Measurements from ENCODE around the gene OR4F15. TPM values are rescaled to one million over a fixed set of nuclear protein-coding genes. Genes with fewer than 3 reads are reported as not detected.

OR4F15 gene
- total and polyA plus RNA-seq, 2 of the 8 experiments (the other 6 are each of a cell fraction or from before 2014, with no cell fraction given): not detected

DNA sequence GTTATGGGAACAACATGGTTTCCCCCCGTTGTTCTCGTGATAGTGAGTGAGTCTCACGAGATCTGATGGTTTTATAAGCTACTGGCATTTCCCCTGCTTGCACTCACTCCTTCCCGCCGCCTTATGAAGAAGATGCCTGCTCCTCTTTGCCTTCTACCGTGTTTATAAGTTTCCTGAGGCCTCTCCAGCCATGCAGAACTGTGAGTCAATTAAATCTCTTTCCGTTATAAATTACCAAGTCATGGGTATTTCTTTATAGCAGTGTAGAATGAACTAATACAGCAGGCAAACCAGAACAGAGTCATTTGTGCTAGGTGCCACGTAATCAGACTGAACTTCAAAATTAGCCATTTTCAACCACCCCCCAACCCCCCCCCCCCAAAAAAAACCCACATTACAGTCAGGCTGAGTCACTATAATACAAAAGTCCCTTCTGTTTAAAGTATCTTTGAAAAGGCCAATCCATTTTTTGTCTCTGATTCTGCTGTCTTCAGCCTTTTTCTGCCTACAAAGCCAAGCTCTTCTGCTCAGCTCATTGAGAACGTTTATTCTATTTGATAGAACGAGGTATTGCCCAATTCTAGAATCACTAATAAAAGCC lies 4.6 kb upstream of the OR4F15 start (continued):
- TF ChIP-seq, protein P1, sequence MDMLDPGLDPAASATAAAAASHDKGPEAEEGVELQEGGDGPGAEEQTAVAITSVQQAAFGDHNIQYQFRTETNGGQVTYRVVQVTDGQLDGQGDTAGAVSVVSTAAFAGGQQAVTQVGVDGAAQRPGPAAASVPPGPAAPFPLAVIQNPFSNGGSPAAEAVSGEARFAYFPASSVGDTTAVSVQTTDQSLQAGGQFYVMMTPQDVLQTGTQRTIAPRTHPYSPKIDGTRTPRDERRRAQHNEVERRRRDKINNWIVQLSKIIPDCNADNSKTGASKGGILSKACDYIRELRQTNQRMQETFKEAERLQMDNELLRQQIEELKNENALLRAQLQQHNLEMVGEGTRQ (IDR thresholded peaks at IDR 0.05; ENCODE audit: low read length): no peak
- no peak for TF ChIP-seq FOSL1 (IDR thresholded peaks at IDR 0.05; ENCODE audit: insufficient read depth, low read depth, low read length)
- TF ChIP-seq ZNF274 (IDR thresholded peaks at IDR 0.05; ENCODE audit: borderline replicate concordance, extremely low read depth, low read length): no peak
- TF ChIP-seq TBP (IDR thresholded peaks at IDR 0.05; ENCODE audit: low read depth, low read length): no peak
